ENCODE measurements around the gene FUBP3. TPM values are rescaled to one million over a fixed set of nuclear protein-coding genes. Genes with fewer than 3 reads are reported as not detected.
A peak's percentile ranks its signal among the peaks of the same experiment; 100 is the strongest.

The FUBP3 gene
- polyA plus RNA-seq, 2 of the 4 experiments (the other 2 are of a cell fraction), result 43.5 to 67.7 TPM

- H3K4me2 ChIP-seq, result no peak overlapping the region
- no peaks in the 10 kb centered on the region for H3K9me3 ChIP-seq
- H3K4me3 ChIP-seq, result no peak overlapping the region
- 63% methylated on average over 31 of the region's 49 CpGs for WGBS (ENCODE audit: missing lambda C conversion rate)
- FAIRE-seq (no peak), ATAC-seq (0 out of 6 replicates have a peak, but pooled peaks of 1 of the 2 experiments have one; percentile 1), DNase-seq (ENCODE audit: low read depth in 1 of 2, low spot score in 1 of 2) (no peak)
- TF ChIP-seq MAZ (IDR thresholded peaks at IDR 0.05; ENCODE audit: borderline replicate concordance, low read depth, low read length), result no peak
- TF ChIP-seq FOSB (CRISPR knock-in tag; IDR thresholded peaks at IDR 0.05), result no peak
- H3K27ac ChIP-seq, result no peak overlapping the region
- POLR2A ChIA-PET, result no interaction called here
- CTCF ChIA-PET, result interaction anchor here (0.9 to 1.4 kb wide), 7 partner anchors 10 to 210 kb away, joined by 3 to 6 read pairs (median 3); no protein-coding TSS in a partner anchor
- peaks cover 36% of the 10 kb centered on the region for H3K4me1 ChIP-seq
These were observed 83.0 kb downstream of the FUBP3 start for GRCh38 chr9:130662099-130662969.

GRCh38 chr9:130662970-130663257, 83.5 kb downstream of the FUBP3 start:
- WGBS (ENCODE audit: missing lambda C conversion rate), result 75% methylated on average over 15 of the region's 15 CpGs
- no peak for DNase-seq (ENCODE audit: low read depth in 1 of 2, low spot score in 1 of 2)
- peaks cover 36% of the 10 kb centered on the region for H3K4me1 ChIP-seq
- H3K27ac ChIP-seq, result no peak overlapping the region
- no peak for FAIRE-seq
- ChIA-PET POLR2A (no interaction called here), CTCF (interaction anchor here (0.9 to 1.4 kb wide), 7 partner anchors 11 to 211 kb away, joined by 3 to 6 read pairs (median 3); no protein-coding TSS in a partner anchor)
- no peak for ATAC-seq
- no peaks in the 10 kb centered on the region for H3K9me3 ChIP-seq
- TF ChIP-seq ZC3H11A (IDR thresholded peaks at IDR 0.05), result no peak
- no peak for TF ChIP-seq JUN (IDR thresholded peaks at IDR 0.05)
- TF ChIP-seq ZNF302 (CRISPR knock-in tag; IDR thresholded peaks at IDR 0.05), result no peak
- no peak for TF ChIP-seq CHD4 (IDR thresholded peaks at IDR 0.05; ENCODE audit: borderline replicate concordance)
- TF ChIP-seq ZSCAN20 (CRISPR knock-in tag; IDR thresholded peaks at IDR 0.05), result no peak
- TF ChIP-seq, protein P1, sequence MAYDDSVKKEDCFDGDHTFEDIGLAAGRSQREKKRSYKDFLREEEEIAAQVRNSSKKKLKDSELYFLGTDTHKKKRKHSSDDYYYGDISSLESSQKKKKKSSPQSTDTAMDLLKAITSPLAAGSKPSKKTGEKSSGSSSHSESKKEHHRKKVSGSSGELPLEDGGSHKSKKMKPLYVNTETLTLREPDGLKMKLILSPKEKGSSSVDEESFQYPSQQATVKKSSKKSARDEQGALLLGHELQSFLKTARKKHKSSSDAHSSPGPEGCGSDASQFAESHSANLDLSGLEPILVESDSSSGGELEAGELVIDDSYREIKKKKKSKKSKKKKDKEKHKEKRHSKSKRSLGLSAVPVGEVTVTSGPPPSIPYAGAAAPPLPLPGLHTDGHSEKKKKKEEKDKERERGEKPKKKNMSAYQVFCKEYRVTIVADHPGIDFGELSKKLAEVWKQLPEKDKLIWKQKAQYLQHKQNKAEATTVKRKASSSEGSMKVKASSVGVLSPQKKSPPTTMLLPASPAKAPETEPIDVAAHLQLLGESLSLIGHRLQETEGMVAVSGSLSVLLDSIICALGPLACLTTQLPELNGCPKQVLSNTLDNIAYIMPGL (CRISPR knock-in tag; IDR thresholded peaks at IDR 0.05; ENCODE audit: borderline replicate concordance), result no peak
- no peak for TF ChIP-seq CBX2 (IDR thresholded peaks at IDR 0.05; ENCODE audit: borderline replicate concordance, low read depth)
- no peak for TF ChIP-seq RCOR1 (IDR thresholded peaks at IDR 0.05; ENCODE audit: low read depth, low read length)
- no peak for TF ChIP-seq CBX8 (IDR thresholded peaks at IDR 0.05)
- no peak for TF ChIP-seq HEYL (CRISPR knock-in tag; IDR thresholded peaks at IDR 0.05)
- no peak for TF ChIP-seq RARB (CRISPR knock-in tag; IDR thresholded peaks at IDR 0.05)
- no peak for TF ChIP-seq JUNB (IDR thresholded peaks at IDR 0.05)
- no peak for TF ChIP-seq FOSB (CRISPR knock-in tag; IDR thresholded peaks at IDR 0.05)
- no peak for TF ChIP-seq BCL3 (IDR thresholded peaks at IDR 0.05)
- no peak for TF ChIP-seq HOXA7 (CRISPR knock-in tag; IDR thresholded peaks at IDR 0.05)
- TF ChIP-seq TFCP2L1 (CRISPR knock-in tag; IDR thresholded peaks at IDR 0.05), result no peak
- TF ChIP-seq SMC3 (IDR thresholded peaks at IDR 0.05), result no peak
- H3K4me3 ChIP-seq, result no peak overlapping the region
- H3K4me2 ChIP-seq, result no peak overlapping the region

DNA sequence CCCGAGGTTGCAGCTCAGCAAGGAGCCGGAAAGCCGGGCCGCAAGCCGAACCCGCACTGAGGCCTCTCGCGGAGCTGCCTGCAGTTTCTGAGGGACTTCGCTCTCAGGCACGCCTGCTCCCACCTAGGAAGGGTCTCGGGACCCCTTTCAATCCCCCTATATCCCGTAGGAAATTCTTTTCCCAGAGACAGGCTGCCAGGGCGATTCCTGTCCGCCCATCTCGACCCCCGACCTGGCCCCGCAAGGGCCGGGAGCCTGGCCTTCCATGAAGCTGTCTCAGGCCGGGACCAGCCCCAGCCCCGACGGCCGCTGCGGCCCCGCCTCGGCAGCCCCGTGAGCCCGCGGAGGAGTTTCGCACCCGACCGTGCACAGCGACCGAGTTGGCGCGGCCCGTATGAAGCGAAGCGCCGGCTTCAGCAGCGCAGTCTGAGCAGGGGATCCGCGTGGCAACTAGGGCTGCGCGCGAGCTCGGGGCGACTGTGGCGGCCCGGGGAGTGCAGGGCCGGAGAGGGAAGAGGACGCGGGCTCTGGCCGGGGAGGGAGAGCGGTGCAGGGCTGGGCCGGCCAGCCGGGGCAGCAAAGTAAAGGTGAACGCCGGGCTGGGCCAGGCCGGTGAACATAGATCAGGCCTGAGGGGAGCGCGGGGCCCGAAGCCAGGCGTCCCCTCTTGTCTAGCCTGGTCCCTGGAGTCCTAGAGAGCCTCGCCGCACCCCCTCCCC, 84.0 kb downstream of the FUBP3 start:
- DNase-seq (ENCODE audit: low read depth in 1 of 2, low spot score in 1 of 2) (peak in 1 of 2 experiments; percentile 58), ATAC-seq (peak; percentile 57 to 79; a peak in 5 of 6 replicates), FAIRE-seq (no peak)
- Histone ChIP-seq H3K9me3 (no peaks in the 10 kb centered on the region), H3K4me2 (peak overlapping the region; percentile 71), H3K4me3 (peak overlapping the region; percentile 27; the same call in 2 of the 3 replicates), H3K27ac (no peak overlapping the region), H3K4me1 (peaks cover 36% of the 10 kb centered on the region)
- WGBS (ENCODE audit: missing lambda C conversion rate), result 44% methylated on average over 23 of the region's 65 CpGs
- POLR2A ChIA-PET, result no interaction called here
- CTCF ChIA-PET, result interaction anchor here (1.0 to 1.4 kb wide), 6 partner anchors 12 to 212 kb away, joined by 3 to 6 read pairs (median 3); no protein-coding TSS in a partner anchor
- TF ChIP-seq, protein P2, sequence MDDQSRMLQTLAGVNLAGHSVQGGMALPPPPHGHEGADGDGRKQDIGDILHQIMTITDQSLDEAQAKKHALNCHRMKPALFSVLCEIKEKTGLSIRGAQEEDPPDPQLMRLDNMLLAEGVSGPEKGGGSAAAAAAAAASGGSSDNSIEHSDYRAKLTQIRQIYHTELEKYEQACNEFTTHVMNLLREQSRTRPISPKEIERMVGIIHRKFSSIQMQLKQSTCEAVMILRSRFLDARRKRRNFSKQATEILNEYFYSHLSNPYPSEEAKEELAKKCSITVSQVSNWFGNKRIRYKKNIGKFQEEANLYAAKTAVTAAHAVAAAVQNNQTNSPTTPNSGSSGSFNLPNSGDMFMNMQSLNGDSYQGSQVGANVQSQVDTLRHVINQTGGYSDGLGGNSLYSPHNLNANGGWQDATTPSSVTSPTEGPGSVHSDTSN (IDR thresholded peaks at IDR 0.05), result no peak
- no peak for TF ChIP-seq FOSB (CRISPR knock-in tag; IDR thresholded peaks at IDR 0.05)
- TF ChIP-seq HEYL (CRISPR knock-in tag; IDR thresholded peaks at IDR 0.05), result no peak
- TF ChIP-seq POLR2AphosphoS2 (conservative IDR thresholded peaks at IDR 0.05; ENCODE audit: low read length), result no peak
- TF ChIP-seq SREBF2 (IDR thresholded peaks at IDR 0.05), result no peak
- TF ChIP-seq SMC3 (IDR thresholded peaks at IDR 0.05), result no peak
- TF ChIP-seq, protein P3, sequence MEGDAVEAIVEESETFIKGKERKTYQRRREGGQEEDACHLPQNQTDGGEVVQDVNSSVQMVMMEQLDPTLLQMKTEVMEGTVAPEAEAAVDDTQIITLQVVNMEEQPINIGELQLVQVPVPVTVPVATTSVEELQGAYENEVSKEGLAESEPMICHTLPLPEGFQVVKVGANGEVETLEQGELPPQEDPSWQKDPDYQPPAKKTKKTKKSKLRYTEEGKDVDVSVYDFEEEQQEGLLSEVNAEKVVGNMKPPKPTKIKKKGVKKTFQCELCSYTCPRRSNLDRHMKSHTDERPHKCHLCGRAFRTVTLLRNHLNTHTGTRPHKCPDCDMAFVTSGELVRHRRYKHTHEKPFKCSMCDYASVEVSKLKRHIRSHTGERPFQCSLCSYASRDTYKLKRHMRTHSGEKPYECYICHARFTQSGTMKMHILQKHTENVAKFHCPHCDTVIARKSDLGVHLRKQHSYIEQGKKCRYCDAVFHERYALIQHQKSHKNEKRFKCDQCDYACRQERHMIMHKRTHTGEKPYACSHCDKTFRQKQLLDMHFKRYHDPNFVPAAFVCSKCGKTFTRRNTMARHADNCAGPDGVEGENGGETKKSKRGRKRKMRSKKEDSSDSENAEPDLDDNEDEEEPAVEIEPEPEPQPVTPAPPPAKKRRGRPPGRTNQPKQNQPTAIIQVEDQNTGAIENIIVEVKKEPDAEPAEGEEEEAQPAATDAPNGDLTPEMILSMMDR (IDR thresholded peaks at IDR 0.05), result no peak
- TF ChIP-seq ZNF302 (CRISPR knock-in tag; IDR thresholded peaks at IDR 0.05), result no peak
- TF ChIP-seq, protein P4, sequence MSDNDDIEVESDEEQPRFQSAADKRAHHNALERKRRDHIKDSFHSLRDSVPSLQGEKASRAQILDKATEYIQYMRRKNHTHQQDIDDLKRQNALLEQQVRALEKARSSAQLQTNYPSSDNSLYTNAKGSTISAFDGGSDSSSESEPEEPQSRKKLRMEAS (IDR thresholded peaks at IDR 0.05), result no peak
- TF ChIP-seq NFE2L2 (conservative IDR thresholded peaks at IDR 0.05; ENCODE audit: low read length), result no peak
- no peak for TF ChIP-seq MAFK (IDR thresholded peaks at IDR 0.05; ENCODE audit: partially characterized antibody)

Measured in A549 (cell line).